Measurements from ENCODE around the gene LELP1. TPM values are rescaled to one million over a fixed set of nuclear protein-coding genes. Genes with fewer than 3 reads are reported as not detected.

The LELP1 gene
- total RNA-seq, 1 donor from 2014 or later, result not detected

DNA sequence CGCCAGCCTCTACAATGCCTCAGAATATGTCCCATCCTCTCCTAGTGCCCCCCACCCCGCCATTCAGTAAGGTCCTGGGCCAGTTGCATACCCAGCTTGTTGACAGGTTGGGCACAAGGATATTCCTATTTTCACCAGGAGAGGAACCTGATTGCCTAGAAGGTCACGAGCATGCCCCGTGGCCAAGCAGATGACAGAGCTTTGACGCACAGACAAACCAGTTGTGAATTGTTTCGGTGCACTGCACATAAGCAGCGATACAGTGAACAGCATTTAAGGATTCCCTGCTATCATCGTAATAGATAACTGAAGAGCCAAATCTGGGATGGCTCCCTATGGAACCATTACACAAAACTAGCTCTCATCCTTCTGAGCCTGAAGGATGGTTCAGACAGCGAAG is 3.4 kb downstream of the LELP1 start:
- Mint-ChIP-seq H3K27ac (ENCODE audit: unreplicated experiment) (no peak overlapping the region), H3K4me3 (no peak overlapping the region), H3K27me3 (ENCODE audit: low read depth) (peaks cover 30% of the 10 kb centered on the region), H3K36me3 (ENCODE audit: low read depth) (no peaks in the 10 kb centered on the region), H3K4me1 (peaks cover 3% of the 10 kb centered on the region), H3K9me3 (no peaks in the 10 kb centered on the region)
- TF ChIP-seq, protein P1, sequence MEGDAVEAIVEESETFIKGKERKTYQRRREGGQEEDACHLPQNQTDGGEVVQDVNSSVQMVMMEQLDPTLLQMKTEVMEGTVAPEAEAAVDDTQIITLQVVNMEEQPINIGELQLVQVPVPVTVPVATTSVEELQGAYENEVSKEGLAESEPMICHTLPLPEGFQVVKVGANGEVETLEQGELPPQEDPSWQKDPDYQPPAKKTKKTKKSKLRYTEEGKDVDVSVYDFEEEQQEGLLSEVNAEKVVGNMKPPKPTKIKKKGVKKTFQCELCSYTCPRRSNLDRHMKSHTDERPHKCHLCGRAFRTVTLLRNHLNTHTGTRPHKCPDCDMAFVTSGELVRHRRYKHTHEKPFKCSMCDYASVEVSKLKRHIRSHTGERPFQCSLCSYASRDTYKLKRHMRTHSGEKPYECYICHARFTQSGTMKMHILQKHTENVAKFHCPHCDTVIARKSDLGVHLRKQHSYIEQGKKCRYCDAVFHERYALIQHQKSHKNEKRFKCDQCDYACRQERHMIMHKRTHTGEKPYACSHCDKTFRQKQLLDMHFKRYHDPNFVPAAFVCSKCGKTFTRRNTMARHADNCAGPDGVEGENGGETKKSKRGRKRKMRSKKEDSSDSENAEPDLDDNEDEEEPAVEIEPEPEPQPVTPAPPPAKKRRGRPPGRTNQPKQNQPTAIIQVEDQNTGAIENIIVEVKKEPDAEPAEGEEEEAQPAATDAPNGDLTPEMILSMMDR (conservative IDR thresholded peaks at IDR 0.05), result no peak
- no peak for DNase-seq (ENCODE audit: low read depth, low spot score)

DNA sequence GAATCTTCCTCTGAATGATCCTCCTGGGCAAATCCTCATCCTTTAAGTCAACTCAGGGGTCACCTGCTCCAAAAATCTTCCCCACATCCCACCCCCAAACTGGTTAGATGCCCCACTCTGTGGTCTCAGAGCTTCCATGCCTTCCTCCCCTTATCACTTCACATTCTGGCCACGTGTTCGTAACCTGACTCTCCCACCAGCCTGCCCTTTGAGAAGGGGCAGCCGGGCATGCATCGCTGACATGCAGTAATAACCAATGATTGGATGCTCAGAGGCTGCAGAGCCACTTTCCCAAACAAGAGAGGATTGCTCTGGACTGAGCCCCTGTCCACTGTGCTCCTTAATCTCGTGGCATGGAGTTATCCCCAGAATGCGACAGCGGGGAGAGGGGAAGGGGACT is 7.0 kb downstream of the LELP1 start:
- Mint-ChIP-seq H3K27ac (ENCODE audit: unreplicated experiment) (no peak overlapping the region), H3K36me3 (ENCODE audit: low read depth) (no peaks in the 10 kb centered on the region), H3K27me3 (ENCODE audit: low read depth) (peaks cover 22% of the 10 kb centered on the region), H3K4me1 (peaks cover 3% of the 10 kb centered on the region), H3K9me3 (no peaks in the 10 kb centered on the region), H3K4me3 (no peak overlapping the region)
- TF ChIP-seq, protein P1 (conservative IDR thresholded peaks at IDR 0.05), result no peak
- no peak for DNase-seq (ENCODE audit: low read depth, low spot score)

DNA sequence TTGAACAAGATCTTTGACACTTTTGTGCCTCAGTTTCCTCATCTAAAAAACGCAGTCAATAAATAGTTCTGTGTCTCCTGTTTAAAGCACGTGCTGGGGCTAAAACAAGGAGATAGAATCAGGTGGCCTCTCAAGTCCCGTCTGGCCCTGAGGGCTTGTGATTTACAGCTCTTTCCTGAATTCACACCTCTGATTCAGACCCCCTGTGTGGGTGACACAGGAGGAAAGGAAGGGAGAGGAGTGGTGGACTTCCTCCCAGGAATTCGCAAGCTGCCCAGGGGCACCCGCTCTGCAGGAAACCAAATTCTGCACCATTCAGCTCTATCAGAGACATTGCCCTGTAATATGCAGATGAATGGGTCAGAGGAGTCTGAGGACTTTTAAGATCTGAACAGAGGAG is 9.0 kb downstream of the LELP1 start:
- DNase-seq (ENCODE audit: low read depth, low spot score), result no peak
- Mint-ChIP-seq H3K27me3 (ENCODE audit: low read depth) (peaks cover 23% of the 10 kb centered on the region), H3K4me1 (peaks cover 3% of the 10 kb centered on the region), H3K4me3 (no peak overlapping the region), H3K27ac (ENCODE audit: unreplicated experiment) (no peak overlapping the region), H3K36me3 (ENCODE audit: low read depth) (no peaks in the 10 kb centered on the region), H3K9me3 (no peaks in the 10 kb centered on the region)
- TF ChIP-seq, protein P1 (conservative IDR thresholded peaks at IDR 0.05), result no peak

DNA sequence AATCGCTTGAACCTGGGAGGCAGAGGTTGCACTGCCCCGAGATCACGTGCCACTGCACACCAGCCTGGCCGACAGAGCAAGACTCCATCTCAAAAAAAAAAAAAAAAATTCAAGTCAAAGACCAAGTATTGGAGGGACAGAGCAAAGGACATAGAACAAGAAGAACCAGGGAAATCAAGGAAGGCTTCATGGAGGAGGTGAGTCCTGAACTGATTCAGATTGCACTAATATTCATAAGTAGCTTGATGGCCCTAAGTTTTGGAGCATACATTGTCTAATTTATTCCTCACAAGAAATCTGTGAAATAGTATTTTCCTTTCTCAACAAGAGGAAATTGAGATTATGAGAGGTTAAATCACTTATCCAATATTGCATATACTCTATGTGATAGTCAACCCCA is 10.3 kb downstream of the LELP1 start:
- TF ChIP-seq, protein P1 (conservative IDR thresholded peaks at IDR 0.05), result no peak
- peaks cover 3% of the 10 kb centered on the region for H3K4me1 Mint-ChIP-seq
- DNase-seq (ENCODE audit: low read depth, low spot score), result no peak
- H3K27ac Mint-ChIP-seq (ENCODE audit: unreplicated experiment), result no peak overlapping the region
- H3K27me3 Mint-ChIP-seq (ENCODE audit: low read depth), result peaks cover 26% of the 10 kb centered on the region
- no peaks in the 10 kb centered on the region for H3K36me3 Mint-ChIP-seq (ENCODE audit: low read depth)
- no peaks in the 10 kb centered on the region for H3K9me3 Mint-ChIP-seq
- H3K4me3 Mint-ChIP-seq, result no peak overlapping the region

DNA sequence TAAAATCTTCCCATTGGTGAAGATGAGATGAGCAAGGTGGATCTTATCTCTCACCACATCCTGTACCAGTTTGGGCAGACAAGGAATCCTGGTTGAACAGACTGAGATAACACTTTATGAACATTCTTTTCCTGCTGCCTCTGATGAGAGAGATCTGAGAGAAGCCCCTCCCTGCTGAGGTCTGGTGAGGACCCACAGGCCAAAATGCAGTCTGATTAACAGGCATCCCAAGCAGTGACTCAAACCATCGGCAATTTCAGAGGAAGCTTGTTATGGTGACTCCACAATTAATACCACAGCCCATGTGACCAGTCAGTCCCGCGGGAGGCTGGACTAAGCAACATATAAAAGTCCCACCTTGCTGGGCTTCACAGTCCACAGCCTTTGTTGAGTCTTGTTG is 14.0 kb downstream of the LELP1 start, which contains the start of gene PRR9:
TSS of gene PRR9 (plus strand) at position 373 of the 400 bp plus-strand sequence. CDS start 561 bp downstream, outside the sequence.
- H3K4me3 Mint-ChIP-seq, result no peak within 1 kb of the TSS
- H3K9me3 Mint-ChIP-seq, result no peaks in the 10 kb centered on the region
- peak within 1 kb of the TSS; percentile 75 for H3K27ac Mint-ChIP-seq (ENCODE audit: unreplicated experiment)
- no peaks in the 10 kb centered on the region for H3K4me1 Mint-ChIP-seq
- H3K27me3 Mint-ChIP-seq (ENCODE audit: low read depth), result peaks cover 28% of the 10 kb centered on the region
- no peaks in the 10 kb centered on the region for H3K36me3 Mint-ChIP-seq (ENCODE audit: low read depth)
- DNase-seq (ENCODE audit: low read depth, low spot score), result no peak
- TF ChIP-seq, protein P1 (conservative IDR thresholded peaks at IDR 0.05), result no peak

Measured in neural crest cell (in vitro differentiated cells).